Subcutaneous preadipocyte (primary cell): Measurements from ENCODE around the gene MARF1. TPM values are rescaled to one million over a fixed set of nuclear protein-coding genes. Genes with fewer than 3 reads are reported as not detected.

ENCODE experiments used
- total RNA-seq: library from RNA; depleted of rRNA; stranded (reverse); fragments of >200 nt; gene quantifications from 2 replicates; pipeline ENCODE4 v1.2.3, GENCODE V29; 2012

The MARF1 gene
- total RNA-seq, result 14.0 and 16.4 TPM in 2 replicates

GRCh38 chr16:15643048-15643945 lies at the start of gene MARF1:
Gene MARF1 (minus strand): TSS chr16:15643154. CDS start chr16:15639233, 3,921 bp downstream.

GRCh38 chr16:15650019-15650697 lies 7.2 kb upstream of the MARF1 start, which contains the start of gene NDE1:
Gene NDE1 (plus strand): TSS chr16:15650245. CDS start chr16:15664779, 14,534 bp downstream.

Other genes starting within 250 kb of the MARF1 start
- gene MPV17L, start 247.4 kb downstream of the MARF1 start, total RNA-seq, result 0.37 and 1.2 TPM in 2 replicates
- gene BMERB1, start 208.6 kb downstream of the MARF1 start, total RNA-seq, result 42.6 and 45.9 TPM in 2 replicates
- 27.9 and 53.0 TPM in 2 replicates for gene NDE1, start 7.1 kb upstream of the MARF1 start, total RNA-seq
- not detected in 2 replicates for gene MYH11, start 213.9 kb upstream of the MARF1 start, total RNA-seq
- 40.1 and 43.7 TPM in 2 replicates for gene CEP20, start 245.4 kb upstream of the MARF1 start, total RNA-seq